HG02943 (cell line): Measurements from ENCODE around the gene NPB.

ENCODE experiments used
- ATAC-seq: cut with Tn5 transposase; IDR thresholded peaks from one replicate; pipeline ENCODE4 v1.9.1; 2021; ENCODE audit warnings: mild to moderate bottlenecking, low read depth, moderate library complexity; ENCODE audit not compliant: unreplicated experiment

NPB gene

GRCh38 chr17:81869221-81870130 is 32.6 kb upstream of the NPB start:
- no peak for ATAC-seq

DNA sequence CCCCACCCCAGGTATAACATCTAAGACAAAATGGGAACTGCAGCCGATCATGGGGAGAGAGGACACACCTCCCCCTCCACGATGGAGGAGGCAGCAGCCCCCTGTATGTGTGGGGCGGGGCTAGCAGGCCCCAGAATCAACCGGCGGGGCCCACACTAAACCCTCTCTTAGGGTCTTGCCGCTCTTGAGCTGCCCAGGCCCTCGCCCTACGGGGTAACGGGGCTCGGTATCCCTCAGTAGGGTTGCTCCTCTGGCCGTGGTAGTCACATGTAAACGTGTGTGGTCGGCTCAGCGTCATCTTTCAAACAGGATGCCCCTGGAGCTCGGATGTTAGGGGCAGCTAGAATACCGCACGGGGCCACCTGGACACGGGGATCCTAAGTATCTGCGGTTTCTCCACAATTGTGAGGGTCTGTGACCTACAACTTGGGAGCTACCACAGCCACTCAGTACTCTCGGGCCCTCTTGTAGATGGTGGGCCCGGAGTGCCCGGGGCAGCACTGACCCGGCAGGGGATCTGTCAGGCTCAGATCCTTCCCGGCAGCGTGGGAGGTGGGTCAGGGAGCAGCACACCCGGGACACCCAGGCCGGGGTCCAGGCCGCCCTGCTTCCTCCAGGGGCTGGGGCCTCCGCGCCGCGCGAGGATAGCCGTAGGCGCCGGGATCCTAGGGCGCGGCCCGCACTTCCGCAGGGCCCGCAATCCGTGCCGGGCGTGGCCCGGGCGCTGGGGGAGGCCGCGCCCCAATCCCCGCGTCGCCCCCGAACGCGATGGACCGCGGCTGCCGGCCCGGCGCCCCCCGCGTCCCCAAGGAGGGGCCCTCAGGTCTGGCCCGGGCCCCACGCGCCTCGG is 31.7 kb upstream of the NPB start:
- peak; percentile 9 for ATAC-seq

- ATAC-seq, result peak; percentile 13
Observed at GRCh38 chr17:81870981-81871386, 31.1 kb upstream of the NPB start, which contains the start of gene ARHGDIA. ARHGDIA (minus strand) TSS chr17:81871337; CDS start chr17:81869930, 1,407 bp downstream.

DNA sequence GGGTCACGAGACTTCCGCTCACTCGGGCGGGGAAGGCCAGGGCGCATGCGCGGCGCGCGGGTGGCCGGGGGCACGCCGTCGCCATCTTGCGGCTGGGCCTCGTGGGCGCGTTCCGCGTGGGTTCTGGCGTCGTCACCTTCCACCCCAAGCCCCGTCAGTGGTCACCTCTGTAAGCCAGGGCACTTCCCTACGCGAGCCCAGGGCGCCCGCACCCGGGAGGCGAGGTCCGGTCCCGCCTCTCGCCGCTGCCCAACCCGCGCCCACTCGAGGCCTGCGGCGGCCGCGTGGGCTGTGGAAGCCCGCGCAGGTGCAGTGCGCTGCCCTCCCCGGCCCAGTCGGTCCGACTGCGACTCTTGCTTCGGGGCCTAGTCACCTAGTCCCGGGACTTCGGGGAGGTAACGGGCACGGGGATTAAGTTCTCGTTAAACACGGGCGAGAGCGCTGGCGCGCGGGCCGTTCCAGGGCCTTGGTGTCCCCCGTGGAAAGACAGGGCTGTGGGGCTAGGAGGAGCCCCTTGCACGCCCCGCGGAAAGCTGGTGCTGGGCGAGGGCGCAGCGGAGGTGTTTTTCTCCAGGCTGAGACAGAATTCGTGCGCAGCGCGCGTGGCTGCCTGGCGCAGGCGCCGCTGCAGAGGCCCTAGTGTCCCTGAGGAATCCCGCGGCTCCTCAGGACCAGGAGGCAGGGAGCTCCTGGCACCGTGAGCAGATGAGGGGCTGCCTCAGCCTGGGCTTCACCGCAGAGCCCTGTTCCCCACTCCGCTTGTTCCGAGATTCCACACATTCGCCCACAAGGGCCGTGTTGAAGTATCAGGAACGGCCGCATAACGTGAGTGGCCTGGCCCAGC is 30.4 kb upstream of the NPB start:
- ATAC-seq, result peak; percentile 47

DNA sequence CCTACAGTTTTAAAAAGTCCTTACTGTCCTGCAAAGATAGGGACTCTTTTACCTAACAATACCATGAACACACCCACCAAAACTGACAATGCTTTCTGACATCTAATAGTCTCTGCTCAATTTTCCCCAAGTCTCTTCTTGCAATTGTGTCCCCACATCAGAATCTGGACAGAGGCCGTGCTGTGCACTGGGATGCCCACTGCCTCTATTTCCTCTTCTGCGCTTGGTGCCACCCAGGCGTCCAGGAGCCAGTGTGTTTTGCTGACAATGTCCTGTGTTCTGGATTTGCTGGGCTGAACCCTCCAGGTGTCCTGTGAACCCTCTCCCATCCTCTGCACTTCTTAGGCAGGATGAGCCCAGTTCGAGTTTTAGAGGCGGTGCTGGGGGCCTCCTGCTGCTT is 24.5 kb upstream of the NPB start:
- ATAC-seq, result no peak

DNA sequence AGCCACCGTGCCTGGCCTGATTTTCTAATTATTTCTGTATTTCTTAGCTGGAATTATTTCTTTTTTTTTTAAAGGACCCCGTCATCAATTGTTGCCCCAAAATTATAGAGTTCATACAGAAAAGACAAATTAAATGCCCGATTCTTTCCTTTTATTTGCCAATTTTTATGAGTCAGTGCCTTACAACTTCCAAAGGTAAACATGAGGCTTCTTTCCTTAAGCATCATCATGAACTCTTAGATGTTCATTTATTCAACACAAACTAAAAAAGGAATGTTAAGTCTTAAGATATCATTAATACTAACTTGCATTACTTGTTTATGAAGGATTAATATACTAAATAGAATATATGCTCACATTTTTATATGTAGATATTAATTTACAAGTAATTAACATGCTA is 23.7 kb upstream of the NPB start:
- no peak for ATAC-seq

- no peak for ATAC-seq
Observed at GRCh38 chr17:81879121-81879520, 22.9 kb upstream of the NPB start.

DNA sequence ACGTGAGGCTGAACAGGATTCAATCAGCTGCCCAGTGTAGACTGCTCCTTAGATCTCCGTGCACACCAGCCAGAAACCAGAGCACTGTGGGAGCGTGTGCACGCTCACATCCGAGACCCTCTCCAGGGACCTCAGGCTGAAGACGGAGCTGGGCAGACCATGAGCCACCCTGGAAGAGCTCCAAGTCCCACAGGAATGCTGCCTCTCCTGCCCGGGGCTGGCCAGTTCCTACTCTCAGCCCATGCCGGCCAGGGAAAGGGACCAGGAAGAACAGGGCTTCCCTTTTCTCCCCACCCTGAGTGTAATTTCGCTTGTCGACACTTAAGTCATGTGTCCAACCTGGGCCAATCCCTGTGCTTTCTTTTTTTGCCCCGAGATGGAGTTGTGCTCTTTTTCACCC is 17.5 kb upstream of the NPB start:
- no peak for ATAC-seq

DNA sequence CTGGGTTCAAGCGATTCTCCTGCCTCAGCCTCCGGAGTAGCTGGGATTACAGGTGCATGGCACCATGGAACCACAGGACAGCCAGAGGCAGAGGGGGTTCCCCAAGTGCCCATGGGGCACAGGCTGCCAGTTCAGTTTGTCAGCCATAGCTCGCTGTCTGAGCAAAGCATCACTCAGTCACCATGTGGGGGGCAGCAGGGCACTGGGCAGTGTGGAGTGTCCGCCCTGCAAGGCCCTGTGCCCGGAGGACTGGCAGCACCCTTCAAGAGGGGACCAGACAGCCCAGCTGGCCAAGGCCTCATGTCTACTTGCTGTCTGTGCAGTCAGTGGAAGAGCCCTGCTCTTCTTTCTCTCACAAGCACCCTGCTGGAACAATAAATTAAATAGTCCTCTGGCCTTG is 17.1 kb upstream of the NPB start:
- ATAC-seq, result no peak

GRCh38 chr17:81885454-81885853 is 16.6 kb upstream of the NPB start:
- ATAC-seq, result no peak

DNA sequence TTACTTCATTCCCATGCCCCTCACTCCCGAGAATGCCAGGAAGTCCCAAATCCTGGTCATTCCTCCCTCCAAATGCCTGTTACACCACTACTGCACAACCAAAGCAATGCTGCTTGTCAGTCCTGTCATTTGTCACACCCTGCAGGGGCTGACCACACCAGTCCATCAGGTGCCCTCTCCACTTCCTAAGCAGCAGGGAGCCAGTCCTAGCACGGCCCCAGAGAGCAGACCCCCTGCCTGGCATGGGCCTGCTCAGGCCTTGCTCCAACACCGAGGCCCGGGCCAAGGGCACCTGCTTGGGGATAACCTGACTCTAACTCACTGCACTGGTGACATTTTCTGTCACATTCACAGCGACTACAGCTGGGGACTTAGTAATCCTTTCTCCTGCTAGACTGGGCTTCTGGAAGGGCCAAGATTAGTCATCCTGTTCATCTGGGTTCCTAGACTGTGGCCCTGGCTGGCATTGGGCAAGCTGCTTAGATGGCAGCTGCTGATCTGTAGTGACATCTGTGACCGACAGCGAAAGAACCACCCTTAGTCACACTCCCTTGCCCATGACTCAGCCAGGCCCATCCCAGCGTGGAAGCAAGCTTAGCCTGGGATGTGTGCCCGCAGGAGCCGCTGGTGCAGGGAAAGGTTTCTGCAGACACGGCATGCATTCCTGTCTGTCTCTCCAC is 16.0 kb upstream of the NPB start:
- no peak for ATAC-seq

DNA sequence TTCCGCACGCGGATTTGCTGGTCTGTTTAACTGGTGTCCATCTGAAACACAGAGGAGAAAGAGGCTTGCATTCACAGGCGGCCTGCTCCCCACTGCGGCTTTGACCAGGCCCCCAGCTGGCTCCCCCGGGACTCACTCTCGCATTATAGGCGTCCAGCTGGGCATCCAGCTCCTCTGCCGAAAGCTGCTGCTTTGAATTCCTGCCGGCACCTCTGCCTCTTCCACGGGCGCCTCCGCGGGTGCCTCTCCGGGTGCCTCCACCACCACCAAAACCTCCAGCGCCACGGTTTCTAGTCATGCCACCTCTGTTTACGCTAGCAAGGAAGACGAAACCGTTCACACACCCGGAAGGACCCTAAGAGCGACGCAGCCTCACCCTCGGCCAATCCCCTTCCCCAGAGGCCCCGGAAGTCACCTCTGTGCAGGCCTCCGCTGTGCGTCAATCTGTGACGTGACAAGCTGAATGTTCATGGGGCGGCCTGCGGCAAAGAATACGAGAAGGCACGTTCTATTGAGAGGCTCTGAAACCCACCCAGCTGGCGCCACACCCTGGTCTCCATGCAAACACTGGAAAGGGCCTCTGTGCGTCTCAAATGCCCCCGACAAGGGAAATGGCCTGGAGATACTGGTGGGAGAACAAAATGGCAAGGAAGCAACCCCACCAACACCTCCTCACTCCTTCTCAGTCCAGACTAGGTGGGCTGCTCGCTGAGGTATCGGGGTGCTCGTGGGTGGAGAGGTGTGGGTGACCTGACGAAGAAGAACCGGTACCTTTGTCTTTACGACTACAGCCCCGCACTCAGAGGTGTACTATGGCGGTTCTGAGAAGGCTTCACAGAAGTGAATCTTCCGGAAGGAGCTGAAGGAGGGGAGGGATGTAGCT is 13.7 kb upstream of the NPB start:
- no peak for ATAC-seq

DNA sequence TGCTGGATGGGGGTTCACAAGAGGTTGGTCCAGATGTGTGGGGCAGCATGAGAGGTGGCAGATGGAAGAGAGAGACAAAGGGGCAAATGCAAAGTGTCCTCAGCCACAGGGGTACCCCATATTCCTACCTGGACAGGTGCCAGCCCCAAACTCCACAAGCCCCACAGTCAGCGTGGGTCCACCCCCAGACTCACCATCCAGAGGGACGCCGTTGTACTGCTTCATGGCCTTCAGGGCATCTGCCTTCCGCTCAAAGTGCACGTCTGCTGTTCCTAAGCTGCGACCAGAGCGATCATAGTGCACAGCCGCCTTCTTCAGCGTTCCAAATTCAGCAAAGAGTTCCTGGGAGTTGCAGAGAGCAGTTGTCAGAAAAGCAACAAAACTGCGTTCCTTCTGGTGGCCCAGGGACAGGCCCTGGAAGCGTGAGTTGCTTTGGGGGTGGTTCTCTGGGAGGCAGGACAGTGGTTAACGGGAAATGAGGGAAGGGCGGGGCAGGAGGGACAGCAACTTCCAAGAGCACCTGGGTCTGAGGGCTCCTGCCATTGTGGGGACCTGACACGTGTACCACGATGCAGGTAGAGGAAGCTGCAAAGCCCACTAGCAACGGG is 12.9 kb upstream of the NPB start:
- ATAC-seq, result no peak

DNA sequence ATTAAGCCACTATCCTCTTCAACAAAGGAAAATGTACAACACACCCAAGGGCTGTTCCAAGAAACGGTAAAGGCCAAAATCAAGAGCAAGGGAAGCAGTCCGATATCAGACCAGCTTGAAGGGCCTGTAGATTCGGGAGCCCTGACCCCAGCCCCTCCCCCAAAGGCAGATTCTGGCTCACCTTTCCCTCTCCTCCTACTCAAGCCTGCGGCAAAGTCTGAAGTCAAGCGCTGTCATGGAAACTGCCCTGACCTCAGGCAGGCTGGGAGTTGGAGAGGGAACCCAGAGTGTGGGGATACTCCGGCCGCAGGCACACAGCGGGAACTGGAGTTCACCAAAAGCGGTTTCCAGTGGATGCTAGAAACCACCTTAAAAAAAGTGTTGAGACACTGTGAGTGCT is 12.4 kb upstream of the NPB start:
- ATAC-seq, result no peak

DNA sequence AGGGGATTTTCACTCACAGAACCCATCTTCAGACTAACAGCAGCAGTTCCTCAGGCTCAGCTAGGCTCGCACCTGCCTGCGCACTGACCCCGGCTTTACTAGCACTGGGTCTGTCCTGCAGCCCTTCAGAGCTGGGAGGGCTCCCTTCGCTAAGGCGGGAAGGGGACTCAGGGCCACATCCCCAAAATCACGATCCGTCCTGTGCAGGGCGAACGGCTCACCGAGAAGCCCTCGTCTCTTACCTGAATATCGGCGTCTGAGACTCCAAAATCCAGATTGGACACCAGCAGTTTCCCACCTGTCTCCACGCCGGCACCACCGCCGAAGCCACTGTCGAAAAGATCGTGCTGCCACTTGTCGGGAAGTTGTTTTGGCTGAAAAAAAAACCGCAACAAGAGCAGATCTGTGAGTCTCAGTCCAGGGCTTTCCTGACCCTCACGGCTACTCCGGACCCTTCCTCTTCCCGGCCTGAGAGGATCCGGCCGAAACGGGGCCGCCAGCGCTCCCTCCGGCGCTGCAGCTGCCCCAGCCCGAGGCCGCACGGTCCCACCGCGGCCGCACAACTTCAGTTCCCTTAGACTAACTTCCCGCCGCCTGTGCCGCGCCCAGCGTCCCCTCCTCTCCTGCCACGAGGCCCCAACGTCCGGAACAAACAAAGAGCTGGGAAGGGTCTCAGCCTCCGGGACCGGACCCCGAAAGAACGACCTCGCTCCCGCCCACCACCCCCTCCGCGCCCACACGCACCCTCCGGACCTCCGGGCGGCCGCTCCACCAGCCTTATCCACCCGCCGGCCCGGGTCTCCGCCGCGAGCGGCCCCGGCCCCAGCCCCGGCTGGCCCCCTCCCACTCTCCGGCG is 11.4 kb upstream of the NPB start:
- peak; percentile 12 for ATAC-seq

GRCh38 chr17:81891303-81891552 is 10.8 kb upstream of the NPB start:
- peak; percentile 14 for ATAC-seq

DNA sequence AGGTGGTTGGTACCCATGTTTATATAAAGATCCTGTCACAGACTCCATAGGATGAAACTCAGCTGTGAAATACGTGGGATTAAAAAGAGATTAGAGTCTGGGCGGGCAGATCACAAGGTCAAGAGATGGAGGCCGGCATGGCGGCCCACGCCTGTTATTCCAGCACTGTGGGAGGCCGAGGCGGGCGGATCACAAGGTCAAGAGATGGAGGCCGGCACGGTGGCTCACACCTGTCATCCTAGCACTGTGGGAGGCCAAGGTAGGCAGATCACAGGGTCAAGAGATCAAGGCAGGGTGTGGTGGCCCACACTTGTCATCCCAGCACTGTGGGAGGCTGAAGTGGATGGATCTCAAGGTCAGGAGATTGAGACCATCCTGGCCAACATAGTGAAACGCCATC is 6.6 kb upstream of the NPB start:
- ATAC-seq, result no peak
